HG02870 (cell line): ENCODE results near the gene EP400.
"Not testable (repeated sequence)": the region's sequence is repeated elsewhere in the genome, so short reads cannot be mapped to it uniquely, and the experiment has no call there.

Experiments used
- ATAC-seq: cut with Tn5 transposase; IDR thresholded peaks from one replicate; pipeline ENCODE4 v1.9.1; 2021; ENCODE audit warnings: mild to moderate bottlenecking, moderate library complexity; ENCODE audit not compliant: unreplicated experiment

The EP400 gene

DNA sequence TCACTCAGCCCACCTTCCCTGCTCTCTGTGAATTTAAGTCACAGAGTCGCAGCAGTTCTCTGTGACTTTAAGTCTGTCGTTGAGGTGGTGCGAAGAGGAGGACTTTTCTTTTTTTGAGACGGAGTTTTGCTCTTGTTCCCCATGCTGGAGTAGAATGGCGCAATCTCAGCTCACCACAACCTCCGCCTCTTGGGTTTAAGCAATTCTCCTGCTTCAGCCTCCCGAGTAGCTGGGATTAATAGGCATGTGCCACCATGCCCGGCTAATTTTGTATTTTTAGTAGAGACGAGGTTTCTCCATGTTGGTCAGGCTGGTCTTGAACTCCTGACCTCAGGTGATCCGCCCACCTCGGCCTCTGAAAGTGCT, 35.8 kb downstream of the EP400 start:
- not testable (repeated sequence) for ATAC-seq

DNA sequence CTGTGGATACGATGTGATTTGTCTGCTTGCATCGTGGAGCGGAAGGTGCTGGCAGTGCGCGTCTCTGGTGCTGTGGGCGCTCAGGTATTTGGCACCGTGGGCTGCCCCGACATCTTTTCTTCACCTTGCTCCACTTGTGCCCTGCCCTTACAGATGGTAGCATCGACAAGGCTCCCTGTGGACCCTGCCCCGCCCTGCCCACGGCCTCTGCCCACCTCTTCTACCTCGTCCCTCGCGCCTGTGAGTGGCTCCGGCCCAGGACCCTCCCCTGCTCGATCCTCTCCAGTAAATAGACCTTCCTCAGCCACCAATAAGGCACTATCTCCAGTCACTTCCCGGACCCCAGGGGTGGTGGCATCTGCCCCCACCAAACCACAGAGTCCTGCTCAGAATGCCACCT, 36.6 kb downstream of the EP400 start:
- no peak for ATAC-seq

GRCh38 chr12:131986910-131987309, 37.2 kb downstream of the EP400 start:
- ATAC-seq: no peak

DNA sequence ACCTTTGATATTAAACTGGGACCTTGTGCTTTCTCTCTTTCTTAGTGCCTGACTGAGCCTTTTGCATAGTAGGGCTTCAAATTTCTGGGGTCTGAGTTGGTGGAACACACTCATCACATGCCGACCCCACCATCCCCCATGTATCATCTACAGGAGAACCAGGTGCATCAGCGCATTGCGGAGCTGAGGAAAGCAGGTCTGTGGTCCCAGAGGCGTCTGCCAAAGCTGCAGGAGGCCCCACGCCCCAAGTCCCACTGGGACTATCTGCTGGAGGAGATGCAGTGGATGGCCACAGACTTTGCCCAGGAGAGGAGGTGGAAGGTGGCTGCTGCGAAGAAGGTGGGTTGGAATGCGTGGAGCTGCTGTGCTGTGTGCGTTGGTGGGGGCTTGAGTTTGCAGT, 37.8 kb downstream of the EP400 start:
- ATAC-seq: no peak

- no peak for ATAC-seq
These were observed 38.5 kb downstream of the EP400 start for GRCh38 chr12:131988054-131988796.

DNA sequence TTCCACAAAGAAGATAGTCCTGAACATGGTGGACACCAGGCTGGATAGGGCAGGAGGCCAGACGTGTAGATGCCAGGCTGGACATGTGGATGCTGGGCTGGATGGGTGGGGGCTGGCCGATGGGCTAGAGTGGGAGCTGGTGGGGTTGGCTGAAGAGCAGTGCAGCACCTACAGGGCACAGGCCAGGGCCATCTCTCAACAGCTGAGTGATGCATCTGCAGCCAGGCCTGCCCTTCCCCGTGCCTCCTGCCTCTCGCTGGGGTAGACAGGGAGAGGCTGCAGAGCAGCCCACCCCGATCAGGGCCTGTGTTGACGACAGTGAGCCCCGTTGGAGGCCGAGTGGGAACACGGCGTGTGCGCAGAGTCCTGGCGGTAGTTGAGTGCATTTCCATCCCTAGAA, 39.3 kb downstream of the EP400 start:
- ATAC-seq: no peak

DNA sequence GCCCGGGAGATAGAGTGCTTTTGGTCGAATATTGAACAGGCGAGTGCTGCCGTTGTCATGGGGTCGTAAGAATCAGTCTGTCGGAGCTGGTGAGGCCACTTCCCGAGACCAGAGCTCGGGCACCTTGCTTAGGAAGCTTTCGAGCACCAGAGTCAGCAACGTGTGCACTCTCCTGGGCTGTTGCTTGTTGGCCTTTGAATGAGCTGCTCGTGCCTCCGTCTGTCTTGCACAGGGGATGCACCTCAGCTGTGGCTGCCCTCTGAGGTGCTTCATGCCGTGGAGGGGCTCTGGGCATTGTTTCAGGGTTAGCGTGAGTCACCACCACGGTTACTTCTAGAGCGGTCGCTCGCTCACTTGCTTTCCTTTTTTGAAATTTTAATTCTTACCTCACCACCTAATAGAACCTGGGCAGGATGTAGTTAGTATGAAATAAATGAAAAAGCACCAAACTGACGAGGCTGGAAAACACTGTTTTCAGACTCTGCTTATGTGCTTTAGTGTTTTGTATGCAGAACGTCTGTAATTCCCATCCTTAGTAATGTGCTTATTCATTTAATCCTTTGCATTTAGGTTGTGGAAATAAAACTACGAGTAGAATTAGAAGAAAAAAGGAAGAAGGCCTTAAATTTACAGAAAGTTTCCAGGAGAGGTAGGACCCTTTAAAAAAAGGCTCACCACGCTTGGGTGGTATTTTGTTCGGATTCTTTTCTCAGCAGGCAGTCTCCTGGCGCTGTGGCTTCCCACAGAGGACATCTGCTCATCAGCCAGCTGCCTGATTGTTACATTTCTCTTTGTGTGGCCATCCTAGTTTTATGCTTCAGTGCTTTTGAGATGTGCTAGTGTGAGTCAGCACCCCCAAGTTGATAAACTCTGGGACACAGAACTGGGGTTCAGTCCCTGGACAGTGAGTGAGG, 40.6 kb downstream of the EP400 start:
- ATAC-seq: no peak

GRCh38 chr12:131990980-131991305, 41.2 kb downstream of the EP400 start:
- ATAC-seq: no peak

- ATAC-seq: no peak
These were observed 42.2 kb downstream of the EP400 start for GRCh38 chr12:131991816-131992430.

- peak; percentile 57 for ATAC-seq
These were observed 44.8 kb downstream of the EP400 start for GRCh38 chr12:131994589-131994988.

DNA sequence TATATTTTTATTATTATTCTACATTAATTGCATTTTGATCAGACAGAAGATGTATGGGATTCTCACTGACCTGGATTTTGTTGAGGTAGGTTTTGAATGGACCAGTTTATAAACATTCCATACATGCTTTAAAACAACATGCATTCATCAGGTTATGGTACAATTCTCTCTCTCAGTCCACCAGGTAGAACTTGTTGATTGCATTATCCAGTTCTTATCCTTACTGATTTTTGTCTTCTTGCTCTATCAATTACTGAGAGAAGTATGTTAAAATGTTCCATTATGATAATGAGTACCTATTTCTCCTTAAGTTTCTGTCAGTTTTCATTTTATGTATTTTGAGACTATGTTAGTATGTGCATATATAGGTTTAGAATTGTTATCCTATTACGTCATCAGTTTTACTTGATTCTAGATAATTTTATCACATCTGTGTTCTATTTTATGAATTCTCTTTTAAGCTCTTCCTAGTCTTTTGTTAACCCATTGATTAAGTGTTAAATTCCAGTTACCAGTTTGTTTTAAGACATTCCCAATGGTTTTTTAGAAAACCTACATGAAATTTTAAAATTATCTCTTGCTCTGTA, 50.6 kb downstream of the EP400 start:
- no peak for ATAC-seq

- no peak for ATAC-seq
These were observed 54.1 kb downstream of the EP400 start for GRCh38 chr12:132003846-132004245.

GRCh38 chr12:132004946-132005345, 55.2 kb downstream of the EP400 start:
- ATAC-seq: no peak

GRCh38 chr12:132006056-132006680, 56.4 kb downstream of the EP400 start:
- no peak for ATAC-seq

- no peak for ATAC-seq
These were observed 57.3 kb downstream of the EP400 start for GRCh38 chr12:132007041-132007440.

- no peak for ATAC-seq
These were observed 59.7 kb downstream of the EP400 start for GRCh38 chr12:132009336-132009859.

DNA sequence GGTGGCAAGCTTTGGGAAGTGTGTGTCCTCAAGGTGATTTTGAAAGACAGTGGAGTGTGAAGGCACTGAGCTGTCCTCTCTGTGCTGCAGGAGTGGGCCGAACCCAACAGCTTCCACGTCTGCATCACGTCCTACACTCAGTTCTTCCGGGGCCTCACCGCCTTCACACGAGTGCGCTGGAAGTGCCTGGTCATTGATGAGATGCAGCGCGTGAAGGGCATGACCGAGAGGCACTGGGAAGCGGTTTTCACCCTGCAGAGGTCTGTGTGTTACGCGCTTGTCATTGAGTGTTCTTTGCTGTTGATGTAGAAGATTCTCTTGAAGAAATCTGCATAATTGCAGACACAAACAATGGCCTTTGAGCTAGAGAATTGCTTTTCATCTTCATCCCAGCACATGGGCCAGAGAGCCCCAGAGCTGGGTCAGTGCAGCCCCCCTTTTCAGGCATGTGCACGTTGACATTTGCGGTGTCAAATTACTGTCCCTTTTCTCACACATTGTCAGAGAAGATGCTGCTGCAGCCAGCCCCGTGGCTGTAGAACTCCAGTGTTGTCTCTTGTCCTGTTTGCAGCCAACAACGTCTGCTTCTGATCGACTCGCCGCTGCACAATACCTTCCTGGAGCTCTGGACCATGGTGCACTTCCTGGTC, 63.3 kb downstream of the EP400 start:
- no peak for ATAC-seq

- no peak for ATAC-seq
These were observed 64.6 kb downstream of the EP400 start for GRCh38 chr12:132014092-132014914.

DNA sequence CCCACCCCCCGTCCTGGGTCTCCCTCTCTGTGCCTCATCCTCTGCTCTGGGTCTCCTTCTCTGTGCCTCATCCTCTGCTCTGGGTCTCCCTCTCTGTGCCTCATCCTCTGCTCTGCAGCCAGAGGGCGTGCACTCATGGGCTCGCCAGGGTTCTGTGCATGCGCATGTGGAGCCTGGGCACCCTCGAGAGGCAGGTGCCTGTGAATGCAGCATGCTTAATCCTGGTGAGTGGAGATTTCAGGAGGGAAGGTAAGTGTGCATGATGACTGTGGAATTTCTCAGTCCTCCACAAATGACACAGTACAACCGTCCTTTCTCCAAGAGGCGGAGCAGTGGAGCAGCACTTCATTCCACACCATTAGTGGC, 65.2 kb downstream of the EP400 start:
- no peak for ATAC-seq
